GM21447 (cell line): Measurements from ENCODE around the gene TXK.

ENCODE experiments used
- ATAC-seq: cut with Tn5 transposase; IDR thresholded peaks from one replicate; pipeline ENCODE4 v1.9.1; 2021; ENCODE audit not compliant: unreplicated experiment

TXK gene

GRCh38 chr4:48025005-48025404 lies 109.0 kb downstream of the TXK start:
- no peak for ATAC-seq

- no peak for ATAC-seq
Measured at GRCh38 chr4:48024522-48024921, 109.5 kb downstream of the TXK start.

- ATAC-seq, result no peak
Measured at GRCh38 chr4:48022192-48022799, 111.8 kb downstream of the TXK start.

DNA sequence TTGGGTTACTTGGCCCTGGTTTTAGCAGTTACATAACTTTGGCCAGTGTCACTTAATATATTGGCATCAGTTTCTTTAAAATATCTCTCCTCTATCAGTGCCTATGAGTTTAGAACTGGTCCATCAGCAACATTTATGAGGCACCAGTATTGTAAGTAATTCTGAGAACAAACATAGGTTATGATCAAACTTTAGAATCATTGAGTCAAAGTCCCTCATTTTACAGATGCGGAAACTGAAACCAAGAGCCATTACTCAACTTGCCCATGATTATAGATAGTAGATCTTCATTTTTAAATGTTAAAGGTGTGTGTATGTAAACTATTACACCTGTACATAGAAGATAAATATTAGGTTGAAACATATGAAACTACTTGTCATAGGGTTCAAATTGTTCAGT lies 113.0 kb downstream of the TXK start:
- no peak for ATAC-seq

DNA sequence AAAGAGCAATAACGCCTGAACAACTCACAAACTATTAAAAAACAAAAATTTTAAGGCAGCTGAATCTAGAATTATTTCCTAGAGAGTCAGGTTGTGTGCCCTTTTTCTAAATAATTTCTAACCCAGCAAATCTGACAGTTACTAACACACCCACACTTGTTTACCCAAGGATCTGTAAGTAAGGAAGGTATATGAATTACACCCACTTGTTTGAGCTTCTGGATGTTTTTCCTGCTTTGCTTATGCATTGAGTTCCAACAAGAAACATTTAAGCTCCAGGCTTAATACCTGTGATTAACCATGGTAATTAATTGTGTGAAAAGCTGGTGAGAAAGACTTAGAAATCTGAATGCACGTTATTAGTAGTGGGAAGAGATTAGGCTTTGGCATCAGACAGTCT lies 115.9 kb downstream of the TXK start:
- no peak for ATAC-seq

DNA sequence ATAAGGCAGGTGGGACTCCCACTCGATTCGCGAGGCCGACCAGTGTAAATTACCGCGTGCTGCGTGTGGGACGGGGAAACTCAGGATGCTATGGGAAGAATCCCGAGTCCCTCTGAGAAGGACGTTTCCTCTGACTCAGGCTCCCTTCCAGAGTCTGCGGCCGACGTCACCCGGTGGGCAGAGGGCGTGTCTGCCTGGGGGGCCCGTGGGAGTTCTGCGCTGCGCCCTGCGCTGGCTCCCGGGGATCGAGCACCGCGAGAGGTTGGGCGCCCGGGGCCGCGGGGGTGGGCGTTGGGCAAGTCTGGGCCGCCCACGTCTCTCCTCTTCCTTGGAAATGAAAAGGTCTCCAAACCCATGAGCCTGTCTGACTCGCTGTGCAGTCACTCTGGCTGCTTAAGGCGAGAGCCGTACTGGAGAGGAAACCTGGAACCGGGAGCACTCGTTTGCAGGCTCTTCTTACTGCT lies 116.9 kb downstream of the TXK start:
- no peak for ATAC-seq
